ENCODE results near the gene CACNG6.
"Not testable (repeated sequence)": the region's sequence is repeated elsewhere in the genome, so short reads cannot be mapped to it uniquely, and the experiment has no call there.

CACNG6 gene

DNA sequence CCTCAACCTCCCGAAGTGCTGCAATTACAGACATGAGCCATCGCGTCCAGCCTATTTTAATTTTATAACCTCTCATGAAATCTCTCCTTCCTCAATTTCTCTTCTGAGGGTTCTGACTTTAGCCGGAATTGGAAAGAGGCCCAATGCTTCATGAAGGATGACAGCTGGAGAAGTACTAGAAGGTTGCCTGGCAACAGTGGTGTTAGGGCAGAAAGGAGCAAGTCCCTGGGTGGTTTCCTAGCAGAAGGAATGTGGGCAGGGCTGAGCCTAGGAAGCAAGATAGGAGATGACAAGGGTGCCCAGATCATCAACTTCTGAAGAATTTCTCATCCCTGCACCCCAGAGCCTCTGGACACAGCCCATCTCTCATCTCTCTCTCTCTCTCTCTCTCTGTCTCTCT, 25.8 kb downstream of the CACNG6 start:
- no peaks in the 10 kb centered on the region for H3K36me3 ChIP-seq (ENCODE audit: control insufficient read depth, insufficient read depth, low read length)
- no peaks in the 10 kb centered on the region for H3K27me3 ChIP-seq (ENCODE audit: control insufficient read depth, insufficient read depth, low read length)

GRCh38 chr19:54021363-54021762, 29.9 kb downstream of the CACNG6 start:
- Histone ChIP-seq H3K9ac (ENCODE audit: low read length) (no peak overlapping the region), H3K27ac (ENCODE audit: low read depth, low read length) (no peak overlapping the region), H3K27me3 (ENCODE audit: control insufficient read depth, insufficient read depth, low read length) (peaks cover 3% of the 10 kb centered on the region), H3K4me3 (ENCODE audit: low read length) (no peak overlapping the region), H3K4me1 (ENCODE audit: control insufficient read depth, insufficient read depth, low read length) (no peaks in the 10 kb centered on the region), H3K36me3 (ENCODE audit: control insufficient read depth, insufficient read depth, low read length) (no peaks in the 10 kb centered on the region)

More for the DNA sequence above, 25.8 kb downstream of the CACNG6 start:
- Histone ChIP-seq H3K27ac (ENCODE audit: low read depth, low read length) (no peak overlapping the region), H3K4me1 (ENCODE audit: control insufficient read depth, insufficient read depth, low read length) (no peaks in the 10 kb centered on the region), H3K4me3 (ENCODE audit: low read length) (no peak overlapping the region), H3K9ac (ENCODE audit: low read length) (no peak overlapping the region)

GRCh38 chr19:54021932-54022331, 30.5 kb downstream of the CACNG6 start:
- Histone ChIP-seq H3K27ac (ENCODE audit: low read depth, low read length) (no peak overlapping the region), H3K36me3 (ENCODE audit: control insufficient read depth, insufficient read depth, low read length) (no peaks in the 10 kb centered on the region), H3K4me1 (ENCODE audit: control insufficient read depth, insufficient read depth, low read length) (no peaks in the 10 kb centered on the region), H3K27me3 (ENCODE audit: control insufficient read depth, insufficient read depth, low read length) (peaks cover 3% of the 10 kb centered on the region), H3K4me3 (ENCODE audit: low read length) (no peak overlapping the region), H3K9ac (ENCODE audit: low read length) (no peak overlapping the region)

DNA sequence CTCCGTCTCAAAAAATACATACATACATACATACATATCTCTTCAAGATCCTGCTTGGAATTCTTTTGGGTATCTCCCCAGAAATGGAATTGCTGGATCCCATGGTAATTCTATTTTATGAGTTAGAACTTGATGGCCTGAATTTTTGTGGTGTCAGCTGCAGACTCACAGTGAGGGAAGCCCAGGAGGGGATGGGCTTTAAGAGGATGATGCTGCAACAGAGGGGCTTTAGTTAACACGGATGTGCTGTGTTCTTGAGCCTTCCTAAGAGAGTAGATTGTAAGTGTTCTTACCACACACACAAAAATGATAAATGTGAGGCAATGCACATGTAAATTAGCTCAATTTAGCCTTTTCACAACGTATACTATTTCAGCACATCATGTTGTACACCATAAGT, 31.8 kb downstream of the CACNG6 start:
- Histone ChIP-seq H3K4me1 (ENCODE audit: control insufficient read depth, insufficient read depth, low read length) (no peaks in the 10 kb centered on the region), H3K36me3 (ENCODE audit: control insufficient read depth, insufficient read depth, low read length) (no peaks in the 10 kb centered on the region), H3K9ac (ENCODE audit: low read length) (no peak overlapping the region), H3K27me3 (ENCODE audit: control insufficient read depth, insufficient read depth, low read length) (peaks cover 3% of the 10 kb centered on the region), H3K4me3 (ENCODE audit: low read length) (no peak overlapping the region), H3K27ac (ENCODE audit: low read depth, low read length) (no peak overlapping the region)

- Histone ChIP-seq H3K4me3 (ENCODE audit: low read length) (no peak overlapping the region), H3K36me3 (ENCODE audit: control insufficient read depth, insufficient read depth, low read length) (no peaks in the 10 kb centered on the region), H3K9ac (ENCODE audit: low read length) (no peak overlapping the region), H3K27ac (ENCODE audit: low read depth, low read length) (no peak overlapping the region), H3K27me3 (ENCODE audit: control insufficient read depth, insufficient read depth, low read length) (peaks cover 3% of the 10 kb centered on the region), H3K4me1 (ENCODE audit: control insufficient read depth, insufficient read depth, low read length) (no peaks in the 10 kb centered on the region)
Measured at GRCh38 chr19:54024660-54025059, 33.2 kb downstream of the CACNG6 start.

DNA sequence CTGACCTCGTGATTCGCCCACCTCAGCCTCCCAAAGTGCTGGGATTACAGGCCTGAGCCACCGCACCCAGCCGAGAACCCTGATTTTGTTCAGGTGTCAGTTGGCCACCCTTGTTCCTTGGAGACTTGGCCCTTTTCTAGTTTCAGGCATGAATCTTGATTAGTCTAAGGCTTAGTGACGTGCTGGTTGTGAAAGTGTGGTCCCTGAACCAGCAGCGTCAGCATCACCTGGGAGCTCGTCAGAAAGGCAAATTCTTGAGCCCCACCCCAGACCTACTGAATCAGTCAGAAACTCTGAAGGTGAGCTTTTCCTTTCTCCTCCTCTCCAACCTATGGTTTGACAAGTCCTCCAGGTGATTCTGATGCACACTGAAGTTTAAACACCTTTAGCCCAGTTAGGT, 35.2 kb downstream of the CACNG6 start:
- Histone ChIP-seq H3K4me1 (ENCODE audit: control insufficient read depth, insufficient read depth, low read length) (no peaks in the 10 kb centered on the region), H3K36me3 (ENCODE audit: control insufficient read depth, insufficient read depth, low read length) (no peaks in the 10 kb centered on the region), H3K9ac (ENCODE audit: low read length) (no peak overlapping the region), H3K27ac (ENCODE audit: low read depth, low read length) (no peak overlapping the region), H3K27me3 (ENCODE audit: control insufficient read depth, insufficient read depth, low read length) (peaks cover 3% of the 10 kb centered on the region), H3K4me3 (ENCODE audit: low read length) (no peak overlapping the region)

- Histone ChIP-seq H3K4me1 (ENCODE audit: control insufficient read depth, insufficient read depth, low read length) (no peaks in the 10 kb centered on the region), H3K4me3 (ENCODE audit: low read length) (no peak overlapping the region), H3K27me3 (ENCODE audit: control insufficient read depth, insufficient read depth, low read length) (peaks cover 3% of the 10 kb centered on the region), H3K36me3 (ENCODE audit: control insufficient read depth, insufficient read depth, low read length) (no peaks in the 10 kb centered on the region), H3K27ac (ENCODE audit: low read depth, low read length) (no peak overlapping the region), H3K9ac (ENCODE audit: low read length) (no peak overlapping the region)
Measured at GRCh38 chr19:54029301-54029700, 37.9 kb downstream of the CACNG6 start.

- Histone ChIP-seq H3K9ac (ENCODE audit: low read length) (no peak overlapping the region), H3K4me1 (ENCODE audit: control insufficient read depth, insufficient read depth, low read length) (no peaks in the 10 kb centered on the region), H3K27me3 (ENCODE audit: control insufficient read depth, insufficient read depth, low read length) (no peaks in the 10 kb centered on the region), H3K27ac (ENCODE audit: low read depth, low read length) (no peak overlapping the region), H3K36me3 (ENCODE audit: control insufficient read depth, insufficient read depth, low read length) (no peaks in the 10 kb centered on the region), H3K4me3 (ENCODE audit: low read length) (no peak overlapping the region)
Measured at GRCh38 chr19:54029930-54030490, 38.6 kb downstream of the CACNG6 start.

- Histone ChIP-seq H3K4me1 (ENCODE audit: control insufficient read depth, insufficient read depth, low read length) (no peaks in the 10 kb centered on the region), H3K27me3 (ENCODE audit: control insufficient read depth, insufficient read depth, low read length) (no peaks in the 10 kb centered on the region)
Measured at GRCh38 chr19:54030895-54031586, 39.6 kb downstream of the CACNG6 start.

DNA sequence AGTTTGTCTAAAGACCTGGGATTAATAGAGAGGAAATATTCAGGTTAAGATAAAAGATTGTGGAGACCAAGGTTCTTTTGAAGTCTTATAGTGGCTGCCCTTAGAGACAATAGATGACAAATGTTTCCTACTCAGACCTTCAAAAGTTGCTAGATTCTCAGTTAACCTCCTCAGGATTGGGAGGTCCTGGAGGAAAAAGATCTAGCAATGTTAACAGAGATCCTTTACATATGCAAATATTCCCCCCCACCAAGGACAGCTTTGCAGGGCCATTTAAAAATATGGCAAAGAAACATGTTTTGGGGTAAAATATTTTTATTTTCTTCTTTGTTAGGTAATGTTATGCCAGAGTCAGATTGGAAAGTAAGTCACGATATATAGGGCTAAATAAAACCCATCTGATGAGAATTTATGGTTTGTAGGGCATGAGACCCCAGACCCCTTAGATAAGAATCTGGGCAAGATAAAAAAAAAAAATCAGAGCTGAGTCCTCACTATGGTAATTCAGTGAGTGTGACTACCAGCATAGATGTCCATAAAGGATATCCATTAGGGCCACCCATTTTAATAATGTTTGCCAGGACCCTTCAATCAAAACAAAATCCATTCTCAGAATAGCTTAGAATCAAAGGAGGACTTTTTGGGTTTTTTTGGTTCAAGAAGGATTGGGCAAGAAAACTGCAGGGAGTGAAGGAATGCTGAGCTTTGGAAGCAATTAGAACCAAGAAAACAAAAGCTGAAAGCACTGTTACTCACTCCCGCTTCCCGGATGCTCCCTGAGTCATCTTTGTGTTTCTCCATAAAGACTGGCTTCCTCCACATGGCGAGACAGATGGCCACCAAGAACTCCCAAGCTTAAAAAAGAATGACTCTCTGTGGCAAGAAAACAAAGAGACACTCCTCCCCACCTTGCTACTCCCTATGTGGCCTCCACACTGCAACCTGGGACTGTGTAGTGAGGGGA, 44.1 kb downstream of the CACNG6 start:
- Histone ChIP-seq H3K27ac (ENCODE audit: low read depth, low read length) (no peak overlapping the region), H3K4me1 (ENCODE audit: control insufficient read depth, insufficient read depth, low read length) (no peaks in the 10 kb centered on the region), H3K27me3 (ENCODE audit: control insufficient read depth, insufficient read depth, low read length) (peaks cover 2% of the 10 kb centered on the region), H3K4me3 (ENCODE audit: low read length) (no peak overlapping the region), H3K9ac (ENCODE audit: low read length) (no peak overlapping the region), H3K36me3 (ENCODE audit: control insufficient read depth, insufficient read depth, low read length) (no peaks in the 10 kb centered on the region)

More at GRCh38 chr19:54030895-54031586, 39.6 kb downstream of the CACNG6 start:
- Histone ChIP-seq H3K9ac (ENCODE audit: low read length) (no peak overlapping the region), H3K36me3 (ENCODE audit: control insufficient read depth, insufficient read depth, low read length) (no peaks in the 10 kb centered on the region), H3K27ac (ENCODE audit: low read depth, low read length) (no peak overlapping the region), H3K4me3 (ENCODE audit: low read length) (no peak overlapping the region)

- H3K4me3 ChIP-seq (ENCODE audit: low read length); H3K27ac ChIP-seq (ENCODE audit: low read depth, low read length); H3K27me3 ChIP-seq (ENCODE audit: control insufficient read depth, insufficient read depth, low read length); H3K36me3 ChIP-seq (ENCODE audit: control insufficient read depth, insufficient read depth, low read length); H3K9ac ChIP-seq (ENCODE audit: low read length); H3K4me1 ChIP-seq (ENCODE audit: control insufficient read depth, insufficient read depth, low read length): not testable (repeated sequence)
Measured at GRCh38 chr19:54036542-54036941, 45.1 kb downstream of the CACNG6 start.

- Histone ChIP-seq H3K4me1 (ENCODE audit: control insufficient read depth, insufficient read depth, low read length) (no peaks in the 10 kb centered on the region), H3K4me3 (ENCODE audit: low read length) (no peak overlapping the region), H3K9ac (ENCODE audit: low read length) (no peak overlapping the region), H3K27me3 (ENCODE audit: control insufficient read depth, insufficient read depth, low read length) (peaks cover 2% of the 10 kb centered on the region), H3K27ac (ENCODE audit: low read depth, low read length) (no peak overlapping the region), H3K36me3 (ENCODE audit: control insufficient read depth, insufficient read depth, low read length) (no peaks in the 10 kb centered on the region)
Measured at GRCh38 chr19:54040003-54040402, 48.6 kb downstream of the CACNG6 start.
